Activated CD4-positive, CD25-positive, alpha-beta regulatory T cell treated with anti-CD3 and anti-CD28 coated beads, Interleukin-2, amount 50 U/mL, for 24 hours (primary cell): ENCODE results near the gene SETD1B.
"Not testable (repeated sequence)": the region's sequence is repeated elsewhere in the genome, so short reads cannot be mapped to it uniquely, and the experiment has no call there.

Source experiments
- ATAC-seq, 2 donors: fragments of 150-1000 bp; cut with Tn5 transposase; one replicate each; pipeline ENCODE4 v1.10.0; 2021; ENCODE audit warnings: mild to moderate bottlenecking in 1 of 2, moderate library complexity in 1 of 2

The SETD1B gene

DNA sequence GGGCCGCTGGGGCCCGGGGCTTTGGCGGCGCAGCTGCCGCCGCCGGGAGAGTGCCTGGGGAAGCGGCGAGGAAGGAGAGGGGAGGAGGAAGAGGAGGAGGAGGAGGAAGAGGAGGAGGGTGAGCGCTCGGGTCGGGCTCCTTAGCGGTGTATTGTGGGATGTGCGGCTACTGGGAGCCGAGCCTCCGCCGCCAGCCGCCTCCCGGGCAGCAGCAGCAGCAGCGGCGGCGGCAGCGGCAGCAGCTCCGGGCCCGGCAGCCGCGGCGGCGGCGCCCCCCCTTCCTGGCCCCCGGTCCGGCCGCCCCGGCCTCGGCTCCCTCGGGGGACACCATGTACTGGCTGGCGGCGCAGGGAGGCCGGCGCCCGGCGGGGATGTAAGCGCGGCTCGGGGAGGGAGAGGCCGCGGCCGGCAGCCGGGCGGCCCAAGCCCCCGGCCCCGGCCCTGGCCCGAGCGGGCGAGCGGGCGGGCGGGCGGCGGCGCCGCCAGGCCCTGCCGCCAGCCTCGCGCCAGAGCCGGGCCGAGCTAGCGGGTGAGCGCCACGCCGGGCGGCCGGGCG is at the start of gene SETD1B:
SETD1B (plus strand) TSS at position 149 of the 556 bp plus-strand sequence. CDS start 729 bp downstream, outside the sequence.
- ATAC-seq, result no peak

DNA sequence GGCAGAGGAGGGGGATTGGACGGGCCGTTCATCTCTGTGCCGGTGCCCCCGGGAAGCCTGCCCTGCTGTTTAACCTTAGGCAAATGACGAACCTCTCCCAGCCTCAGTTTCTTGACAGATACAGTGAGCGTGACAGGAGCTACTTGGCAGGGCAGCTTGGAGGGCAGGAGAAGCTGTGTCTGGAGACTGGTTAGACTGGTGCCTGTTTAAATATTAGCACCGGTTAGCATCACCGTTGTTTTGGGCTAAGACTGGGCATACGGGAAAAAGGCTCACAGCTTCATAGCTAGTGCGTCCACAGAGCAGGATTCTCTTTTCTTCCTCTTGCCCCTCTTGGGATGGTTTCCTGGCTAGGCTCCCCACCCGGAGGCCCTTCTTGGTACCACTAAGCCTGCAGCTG is 49.0 kb upstream of the SETD1B start:
- no peak for ATAC-seq

DNA sequence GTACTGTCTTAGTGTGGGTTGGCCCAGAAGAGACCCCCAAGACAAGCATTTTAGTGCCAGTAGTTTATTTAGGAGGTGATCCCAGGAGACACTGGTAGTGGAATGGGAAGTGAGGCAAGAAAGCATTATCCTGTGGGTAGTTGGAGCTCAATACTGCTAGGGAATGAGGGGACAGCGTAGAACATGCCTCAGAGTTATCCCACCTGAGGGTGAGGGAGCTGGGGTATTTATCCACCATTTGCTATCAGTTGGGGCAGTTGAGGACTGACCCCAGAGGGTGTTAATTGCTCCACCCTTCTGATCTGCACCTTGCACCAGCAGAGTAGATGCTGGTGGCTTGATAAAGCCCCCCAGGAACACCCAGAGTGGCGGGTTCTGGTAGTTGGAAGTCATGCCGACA is 48.2 kb upstream of the SETD1B start:
- no peak for ATAC-seq

DNA sequence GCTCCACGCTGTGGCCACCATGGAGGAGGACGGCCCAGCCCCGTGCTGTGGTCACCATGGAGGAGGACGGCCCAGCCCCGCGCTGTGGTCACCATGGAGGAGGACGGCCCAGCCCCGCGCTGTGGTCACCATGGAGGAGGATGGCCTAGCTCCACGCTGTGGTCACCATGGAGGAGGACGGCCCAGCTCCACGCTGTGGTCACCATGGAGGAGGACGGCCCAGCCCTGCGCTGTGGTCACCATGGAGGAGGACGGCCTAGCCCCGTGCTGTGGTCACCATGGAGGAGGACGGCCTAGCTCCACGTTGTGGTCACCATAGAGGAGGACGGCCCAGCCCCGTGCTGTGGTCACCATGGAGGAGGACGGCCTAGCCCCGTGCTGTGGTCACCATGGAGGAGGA is 45.3 kb upstream of the SETD1B start:
- ATAC-seq, result not testable (repeated sequence)

DNA sequence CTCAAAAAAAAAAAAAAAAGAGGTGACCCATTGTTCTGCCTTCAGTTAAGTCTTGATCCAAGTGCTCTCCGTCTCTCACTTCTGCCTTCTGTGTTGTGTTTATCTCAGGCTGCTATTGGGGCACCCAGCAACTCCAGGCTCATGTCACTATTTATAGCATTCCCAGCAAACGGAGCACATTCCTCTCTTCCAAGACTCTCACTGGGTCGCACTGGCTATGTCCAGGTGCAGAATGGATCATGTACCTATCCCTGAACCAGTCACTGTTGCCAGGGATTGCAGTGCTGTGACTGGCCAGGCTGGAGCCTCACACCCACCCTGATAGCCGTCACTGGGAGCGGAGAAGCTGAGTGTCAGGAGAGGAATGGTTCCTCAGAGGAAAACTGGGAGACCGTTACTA is 41.5 kb upstream of the SETD1B start:
- ATAC-seq, result no peak

DNA sequence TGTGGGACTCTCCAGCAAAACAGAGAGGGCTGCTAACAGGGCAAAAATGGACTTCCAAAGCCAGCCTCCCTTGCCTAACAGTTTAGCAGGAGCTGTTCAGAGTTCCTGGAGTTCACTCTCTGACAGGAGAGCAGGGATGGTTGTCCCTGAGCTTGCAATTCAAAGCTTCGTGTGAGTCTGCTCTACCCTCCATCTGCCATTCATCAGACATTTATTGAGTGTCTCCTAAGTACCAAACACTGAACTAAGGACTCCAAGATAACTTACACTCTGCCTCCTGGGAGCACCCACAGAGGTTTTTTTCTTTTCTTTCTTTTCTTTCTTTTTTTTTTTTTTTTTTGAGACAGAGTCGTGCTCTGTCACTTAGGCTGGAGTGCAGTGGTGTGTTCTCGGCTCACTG is 39.0 kb upstream of the SETD1B start:
- no peak for ATAC-seq

DNA sequence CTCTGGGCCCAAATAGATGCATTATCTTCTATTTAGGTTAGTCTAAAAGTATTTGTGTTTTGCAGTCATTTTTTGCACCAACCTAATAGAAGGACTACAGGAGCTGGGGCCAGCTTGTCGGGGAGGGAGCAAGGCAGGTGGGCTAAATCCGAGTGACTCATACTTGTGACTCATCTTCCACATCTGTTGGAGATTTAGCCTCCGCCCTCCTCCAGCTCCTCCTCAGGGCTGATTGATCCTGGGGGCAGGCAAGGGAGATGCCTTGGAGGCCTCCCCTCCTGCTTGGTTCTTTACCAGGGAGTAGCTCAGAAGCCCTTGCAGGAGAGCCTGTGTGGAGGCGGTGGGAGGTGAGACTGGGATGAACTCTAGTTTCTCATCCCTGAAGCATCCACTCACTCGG is 38.2 kb upstream of the SETD1B start:
- ATAC-seq, result peak in 1 of 2 donors; percentile 30

DNA sequence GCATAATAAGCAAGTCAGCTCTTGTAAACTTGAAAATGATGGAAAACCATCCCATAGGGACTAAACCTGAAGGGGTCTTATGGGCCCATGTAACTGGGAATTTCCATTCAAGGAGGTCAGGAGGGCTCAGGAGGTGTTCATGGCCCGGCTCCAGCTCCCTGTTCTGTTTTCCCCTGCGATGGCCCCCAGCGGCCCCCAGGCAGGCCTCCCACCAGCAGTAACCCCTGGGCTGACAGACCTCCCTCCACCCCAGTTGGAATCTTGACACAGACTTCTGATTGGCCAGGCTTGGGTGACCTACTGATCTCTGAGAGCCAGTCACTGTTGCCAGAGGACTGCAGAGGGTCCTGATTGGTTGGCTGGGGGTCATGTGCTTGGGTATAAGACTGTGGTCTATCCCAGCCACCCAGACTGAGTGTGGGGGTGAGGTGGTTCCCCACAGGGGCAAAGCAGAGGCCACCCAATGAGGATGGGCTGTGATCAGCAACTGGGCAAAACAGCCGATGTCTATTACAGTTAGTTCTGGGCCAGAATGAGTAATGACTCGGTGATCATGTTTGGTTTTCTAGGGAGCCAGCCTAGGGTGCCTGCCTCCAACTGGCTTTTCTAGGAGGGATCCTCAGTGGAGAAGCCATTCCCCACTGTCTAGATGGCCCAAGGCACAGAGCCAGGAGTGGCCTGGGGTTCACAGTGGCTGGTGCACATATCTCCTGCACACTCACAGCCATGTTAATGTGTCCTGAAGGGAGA is 37.3 kb upstream of the SETD1B start:
- ATAC-seq, result peak in 1 of 2 donors; percentile 17

DNA sequence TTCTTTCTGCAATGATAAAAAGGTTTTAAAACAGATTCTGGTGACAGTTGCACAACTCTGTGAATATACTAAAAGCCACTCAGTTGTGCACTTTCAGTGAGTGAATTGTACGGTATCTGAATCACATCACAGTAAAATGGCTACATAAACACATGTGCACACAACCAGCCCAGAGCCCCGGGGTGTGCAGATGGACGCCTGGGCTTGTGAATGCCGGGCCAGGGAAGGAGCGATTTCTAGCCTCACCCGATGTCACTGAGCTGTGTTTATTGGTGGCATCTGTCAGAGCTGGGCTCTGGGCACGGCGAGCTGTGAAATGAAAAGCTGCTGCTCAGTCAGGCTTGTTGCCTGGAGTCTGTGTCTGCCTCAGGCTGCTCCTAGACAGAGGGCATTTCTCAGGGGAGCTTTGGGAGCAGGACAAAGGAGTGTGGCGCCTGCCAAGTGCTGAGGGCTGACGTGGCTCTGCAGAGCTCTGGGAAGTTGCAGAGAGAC is 36.2 kb upstream of the SETD1B start:
- no peak for ATAC-seq

DNA sequence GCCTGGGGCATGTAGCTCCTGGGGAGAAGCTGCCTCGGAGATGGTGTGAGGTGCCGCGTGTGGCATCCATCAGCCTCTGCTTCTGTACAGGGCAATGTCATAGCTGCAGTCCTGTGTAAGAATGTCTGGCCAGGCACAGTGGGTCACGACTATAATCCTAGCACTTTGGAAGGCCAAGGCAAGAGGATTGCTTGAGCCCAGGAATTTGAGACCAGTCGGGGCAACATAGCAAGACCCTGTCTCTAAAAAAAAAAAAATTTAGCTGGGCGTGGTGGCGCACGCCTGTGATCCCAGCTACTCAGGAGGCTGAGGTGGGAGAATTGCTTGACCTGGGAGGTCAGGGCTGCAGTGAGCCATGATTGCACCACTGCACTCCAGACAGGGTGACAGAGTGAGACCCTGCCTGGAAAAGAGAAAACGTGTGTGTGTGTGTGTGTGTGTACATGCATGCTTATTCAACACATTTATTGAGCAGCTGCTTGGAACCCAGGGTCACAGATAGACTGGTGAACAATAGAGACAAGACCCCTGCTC is 34.4 kb upstream of the SETD1B start:
- ATAC-seq, result no peak

DNA sequence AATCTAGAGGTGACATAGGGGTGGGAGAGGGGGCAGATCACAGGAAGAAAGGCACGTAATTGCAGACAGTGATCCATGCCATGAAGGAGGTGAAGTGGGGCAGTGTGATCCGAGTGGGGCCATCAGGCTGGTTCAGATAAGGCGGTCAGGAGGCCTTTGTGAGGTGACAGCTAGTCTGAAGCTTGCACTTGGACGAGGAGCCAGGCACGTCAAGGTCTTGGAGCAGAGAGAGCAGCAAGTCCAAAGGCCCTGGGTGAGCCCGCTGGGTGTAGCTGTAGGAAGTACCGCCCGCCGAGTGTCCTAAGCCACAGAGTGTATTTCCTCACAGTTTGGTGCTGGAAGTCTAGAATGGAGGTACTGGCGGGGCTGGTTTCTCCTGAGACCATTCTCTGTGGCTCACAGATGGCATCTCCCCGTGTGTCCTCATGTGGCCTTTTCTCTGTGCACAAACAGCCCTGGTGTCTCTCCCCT is 33.9 kb upstream of the SETD1B start:
- ATAC-seq, result no peak

DNA sequence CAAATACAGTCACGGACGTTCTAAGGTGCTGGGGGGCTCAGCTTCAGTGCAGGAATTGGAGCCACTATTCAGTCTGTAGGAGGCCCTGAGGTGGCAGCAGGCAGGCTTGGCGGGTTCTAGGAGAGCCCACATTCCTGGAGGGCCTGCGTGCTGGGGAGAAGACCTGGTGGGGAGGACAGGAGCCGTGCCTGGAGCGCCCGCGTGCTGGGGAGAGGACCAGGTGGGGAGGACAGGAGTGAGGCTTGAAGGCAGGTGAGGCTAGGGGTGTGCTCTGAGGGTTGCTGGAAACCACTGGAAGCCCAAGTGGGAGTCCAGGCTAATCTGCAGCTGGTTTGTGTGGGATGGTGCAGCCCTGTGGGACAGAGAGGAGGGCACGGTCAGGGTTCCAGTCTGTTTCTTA is 33.4 kb upstream of the SETD1B start:
- ATAC-seq, result no peak

DNA sequence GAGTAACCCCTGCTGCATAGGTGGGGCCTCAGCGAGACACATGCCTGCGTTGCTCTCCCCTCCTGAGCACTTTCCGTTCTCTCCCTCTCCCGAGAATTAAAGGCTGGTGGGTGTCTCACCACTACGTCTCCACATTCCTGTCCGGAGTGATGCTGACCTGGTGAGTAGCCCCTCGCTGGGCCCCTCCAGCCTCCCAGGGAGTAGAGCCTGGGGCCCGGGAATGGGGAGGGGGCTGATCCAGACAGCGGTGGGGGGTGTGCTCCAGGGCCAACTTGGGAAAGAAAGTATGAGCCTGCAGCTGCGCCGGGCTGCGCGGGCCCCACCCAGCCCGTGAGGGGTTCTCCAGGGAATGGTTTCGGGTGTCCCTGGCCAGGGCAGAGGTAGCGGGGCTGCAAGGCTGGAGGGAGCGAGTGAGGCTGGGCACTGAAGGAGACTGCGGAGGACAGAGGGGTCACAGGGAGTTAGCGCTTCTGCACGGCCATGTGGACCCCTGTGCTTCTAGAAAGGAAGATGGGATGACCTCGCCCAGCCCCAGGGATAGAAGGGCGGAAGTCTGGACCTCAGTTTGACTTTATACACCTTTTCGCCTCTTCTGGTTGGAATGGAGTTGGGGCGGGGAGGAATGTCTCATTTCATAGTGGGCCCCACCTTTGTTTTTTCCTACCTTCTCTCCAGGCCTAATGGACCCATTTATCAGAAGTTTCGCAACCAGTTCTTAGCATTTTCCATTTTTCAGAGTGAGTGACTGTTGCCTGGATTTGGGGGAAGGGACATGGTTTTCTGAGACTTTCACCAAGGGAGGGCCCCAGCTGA is 32.8 kb upstream of the SETD1B start:
- ATAC-seq, result no peak

DNA sequence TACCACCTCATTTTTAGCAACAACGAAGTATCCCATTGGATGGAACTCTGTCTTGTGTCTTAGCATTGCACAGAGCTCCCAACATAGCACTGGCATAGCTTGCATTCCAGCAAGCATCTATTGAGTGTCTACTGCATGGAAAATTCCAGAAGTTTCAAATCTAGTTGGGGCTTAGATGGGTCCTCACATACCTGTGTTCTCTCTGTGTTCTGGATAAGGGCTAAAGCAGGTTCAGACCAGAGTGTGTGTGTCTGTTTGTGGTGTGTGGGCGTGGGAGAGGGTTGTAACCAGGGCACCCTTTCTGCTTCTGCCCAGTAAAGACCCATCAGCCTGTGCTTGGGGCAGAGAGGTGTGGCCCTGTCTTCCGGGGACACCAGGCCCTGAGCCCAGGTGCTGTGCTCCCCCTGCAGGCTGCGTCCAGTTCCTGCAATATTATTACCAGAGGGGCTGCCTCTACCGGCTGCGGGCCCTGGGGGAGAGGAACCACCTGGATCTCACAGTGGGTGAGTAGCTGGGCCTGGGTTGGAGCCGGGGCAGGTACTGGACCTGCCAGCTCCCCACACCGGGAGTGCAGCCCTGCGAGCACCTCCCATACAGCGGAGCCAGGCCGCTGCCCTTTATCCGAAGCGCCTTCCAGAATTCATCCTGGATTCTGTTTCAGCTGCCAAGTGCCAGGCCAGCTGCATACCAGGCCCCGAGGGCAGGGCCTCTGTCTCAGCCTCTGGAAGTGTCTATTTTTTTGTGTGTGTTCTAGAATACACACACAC is 30.6 kb upstream of the SETD1B start:
- ATAC-seq, result peak; percentile 80 to 82

DNA sequence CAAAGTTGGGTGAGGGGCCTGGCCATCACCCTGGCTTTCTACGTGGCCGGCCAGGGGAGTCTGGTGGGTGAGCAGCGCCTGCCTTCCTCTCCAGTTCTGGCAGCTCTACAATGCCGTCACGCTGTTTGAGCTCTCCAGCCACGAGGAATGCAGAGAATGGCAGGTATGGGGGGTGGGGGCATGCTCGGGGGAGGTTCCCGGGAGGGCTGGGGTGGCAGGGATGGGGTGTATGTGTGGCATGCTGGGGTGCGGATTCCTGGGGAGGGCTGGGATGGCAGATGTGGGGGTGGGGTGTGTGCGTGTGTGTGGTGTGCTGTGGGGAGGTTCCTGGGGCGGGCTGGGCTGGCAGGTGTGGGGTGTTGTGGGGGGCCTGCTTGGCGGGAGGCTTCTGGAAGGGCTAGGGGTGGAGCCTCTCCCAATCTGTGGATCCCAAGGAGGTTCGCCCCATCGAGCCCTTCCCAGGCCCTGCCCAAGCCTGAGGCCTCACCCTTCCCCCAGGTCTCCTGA is 28.8 kb upstream of the SETD1B start:
- no peak for ATAC-seq

DNA sequence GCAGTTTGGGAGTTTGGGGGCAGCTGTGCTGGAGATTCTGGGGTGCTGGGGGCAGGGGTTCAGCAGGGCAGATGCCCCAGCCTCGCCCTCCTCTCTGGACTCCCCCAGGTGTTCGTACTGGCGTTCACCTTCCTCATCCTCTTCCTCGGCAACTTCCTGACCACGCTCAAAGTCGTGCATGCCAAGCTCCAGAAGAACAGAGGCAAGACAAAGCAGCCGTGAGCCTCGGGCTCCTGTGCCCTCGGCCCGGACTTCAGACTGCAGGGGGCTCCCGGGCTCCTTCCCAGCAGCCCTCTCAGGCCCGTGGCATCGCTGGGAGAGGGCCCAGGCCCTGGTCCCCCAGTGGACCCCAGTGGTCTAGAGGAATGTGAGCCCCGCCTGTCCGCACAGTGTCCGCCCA is 28.3 kb upstream of the SETD1B start:
- no peak for ATAC-seq

DNA sequence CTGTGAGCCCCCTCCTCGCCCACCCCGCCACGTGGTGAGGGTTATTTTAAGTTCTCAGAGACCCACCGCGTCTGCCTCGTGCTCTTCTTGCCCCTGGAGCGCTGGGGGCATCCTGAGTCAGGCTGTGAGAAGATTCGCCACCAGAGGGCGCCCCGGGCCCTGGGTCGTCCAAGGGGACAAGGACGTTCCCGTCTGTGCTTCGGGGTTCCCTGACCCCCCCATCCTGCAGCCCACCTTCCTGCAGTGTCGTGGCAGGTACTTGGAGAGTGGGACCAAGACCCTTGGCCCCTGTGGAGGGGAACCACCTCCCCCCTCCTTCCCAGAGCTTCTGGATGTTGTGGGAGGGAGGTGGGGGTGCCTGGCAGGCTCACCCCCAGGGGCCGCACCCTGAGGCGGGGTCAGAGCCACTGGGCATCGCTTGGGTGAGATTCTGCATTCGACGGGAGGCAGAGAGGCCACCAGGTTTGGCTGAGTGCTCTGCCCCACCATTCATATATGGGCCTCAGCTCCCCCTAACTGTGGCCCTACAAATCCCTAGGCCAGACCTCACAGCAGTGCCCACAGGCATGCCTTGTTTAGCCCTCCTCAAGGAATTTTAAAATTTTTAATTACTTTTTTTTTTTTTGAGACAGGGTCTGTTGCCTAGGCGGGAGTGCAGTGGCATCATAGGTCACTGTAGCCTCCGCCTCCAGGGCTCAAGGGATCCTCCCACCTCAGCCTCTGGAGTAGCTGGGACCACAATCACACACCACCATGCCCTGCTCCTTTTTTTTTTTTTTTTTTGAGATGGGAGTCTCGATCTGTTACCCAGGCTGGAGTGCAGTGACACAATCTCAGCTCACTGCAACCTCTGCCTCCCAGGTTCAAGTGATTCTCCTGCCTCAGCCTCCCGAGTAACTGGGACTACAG is 27.4 kb upstream of the SETD1B start:
- peak; percentile 71 to 76 for ATAC-seq

DNA sequence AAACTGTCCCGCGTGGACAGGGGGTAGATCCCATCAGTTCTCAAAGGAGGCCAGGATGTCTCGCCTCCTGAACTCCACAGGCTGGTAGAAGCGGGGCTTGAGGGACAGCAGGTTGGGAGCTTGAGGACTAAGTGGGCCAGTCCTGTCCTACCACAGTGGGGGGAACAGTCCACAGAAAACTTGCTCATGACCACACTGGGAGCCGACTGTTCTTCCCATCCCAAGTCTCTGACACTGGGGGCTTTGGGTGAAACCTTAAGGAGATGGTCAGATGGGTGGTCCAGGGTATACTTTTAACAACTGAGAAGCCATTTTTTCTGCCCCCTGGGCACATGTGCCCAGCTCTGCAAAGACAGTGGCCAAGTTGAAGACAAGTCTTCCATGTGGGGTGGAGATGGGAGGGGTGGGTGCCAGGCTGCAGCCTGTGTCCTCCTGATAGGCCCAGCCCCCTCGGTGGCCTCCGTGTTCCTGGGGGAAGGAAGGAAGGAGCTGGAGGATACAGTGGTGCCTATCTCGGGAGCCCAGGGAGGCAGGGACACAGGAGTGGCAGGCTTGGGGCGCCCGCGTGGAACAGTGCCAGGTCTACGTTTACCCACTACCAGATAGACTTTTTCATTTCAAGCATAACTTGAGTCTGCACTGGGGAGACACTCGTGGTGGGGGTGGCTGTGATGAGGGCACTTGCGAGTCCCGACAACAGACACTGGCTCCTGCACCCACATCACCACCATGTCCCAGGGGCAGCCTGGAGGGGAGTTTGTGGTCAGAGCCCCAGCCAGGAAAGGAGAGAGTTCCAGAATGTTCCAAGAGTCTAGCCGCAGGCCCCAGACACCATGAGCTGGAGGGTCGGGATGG is 25.0 kb upstream of the SETD1B start:
- ATAC-seq, result no peak

DNA sequence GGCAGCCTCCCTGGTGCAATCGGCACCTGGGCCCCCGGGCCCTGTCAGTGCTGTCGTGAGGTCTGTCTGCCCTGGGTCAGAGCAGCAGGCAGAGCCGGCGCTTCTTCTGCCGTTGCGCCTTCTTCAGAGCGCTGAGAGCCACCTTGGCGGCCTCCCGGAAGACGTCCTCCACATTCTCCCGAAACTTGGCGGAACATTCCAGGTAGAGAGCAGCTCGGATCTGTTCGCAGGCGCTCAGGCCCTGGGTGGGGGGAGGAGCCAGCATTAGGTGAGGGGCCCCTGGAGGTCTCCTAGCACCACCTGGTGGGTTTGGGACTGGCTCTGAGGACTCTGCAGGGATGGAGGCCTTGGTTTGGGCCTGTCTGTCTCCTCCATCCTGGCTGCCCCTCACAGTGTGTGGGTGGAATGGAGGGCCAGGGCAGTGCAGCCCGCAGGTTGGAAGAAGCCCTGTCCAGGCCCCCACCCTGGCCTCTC is 24.4 kb upstream of the SETD1B start:
- ATAC-seq, result no peak

DNA sequence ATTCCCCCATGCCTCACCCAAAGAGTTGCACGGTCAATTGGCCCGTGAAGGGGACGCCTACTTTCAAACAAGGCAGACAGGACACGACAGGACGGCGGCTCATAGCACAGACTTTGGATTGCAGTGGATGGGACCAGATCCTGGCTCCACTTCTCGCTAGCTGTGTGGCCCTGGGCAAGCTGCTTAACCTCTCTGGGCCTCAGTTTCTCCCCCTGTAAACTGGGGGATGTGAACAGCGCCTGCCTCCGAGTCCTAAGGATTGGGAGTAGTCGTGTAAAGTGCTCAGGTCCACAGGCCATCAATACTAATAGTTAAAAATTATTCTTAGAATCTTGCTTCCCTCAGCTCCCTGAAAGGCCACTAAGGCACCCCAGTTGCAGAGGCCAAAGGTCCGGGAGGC is 23.4 kb upstream of the SETD1B start:
- ATAC-seq, result no peak
